HG03097 (cell line): ENCODE measurements around the gene CDK5RAP2.
"Not testable (repeated sequence)": the region's sequence is repeated elsewhere in the genome, so short reads cannot be mapped to it uniquely, and the experiment has no call there.

Source experiments
- ATAC-seq: cut with Tn5 transposase; IDR thresholded peaks from one replicate; pipeline ENCODE4 v1.9.1; 2021; ENCODE audit not compliant: unreplicated experiment, low FRiP score

Gene CDK5RAP2

DNA sequence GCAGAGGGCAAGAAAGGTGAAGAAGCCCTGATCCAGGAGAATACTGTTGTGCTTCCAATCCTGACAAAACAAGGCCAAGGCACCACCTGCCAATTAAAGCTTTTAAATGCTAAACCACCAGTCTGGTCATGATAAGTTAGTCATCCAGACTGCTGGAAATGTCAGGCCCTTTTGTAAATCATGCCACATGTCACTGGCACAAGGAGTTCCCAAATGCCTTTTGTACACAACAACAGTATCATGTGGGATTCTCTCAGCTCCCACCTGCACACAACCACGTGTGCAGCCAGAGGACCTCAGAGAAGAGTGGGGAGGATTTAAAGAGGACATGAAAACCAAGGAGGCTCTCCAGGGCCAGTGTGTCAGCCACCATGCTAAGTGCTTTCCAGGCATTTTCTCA, 99.3 kb downstream of the CDK5RAP2 start:
- no peak for ATAC-seq

DNA sequence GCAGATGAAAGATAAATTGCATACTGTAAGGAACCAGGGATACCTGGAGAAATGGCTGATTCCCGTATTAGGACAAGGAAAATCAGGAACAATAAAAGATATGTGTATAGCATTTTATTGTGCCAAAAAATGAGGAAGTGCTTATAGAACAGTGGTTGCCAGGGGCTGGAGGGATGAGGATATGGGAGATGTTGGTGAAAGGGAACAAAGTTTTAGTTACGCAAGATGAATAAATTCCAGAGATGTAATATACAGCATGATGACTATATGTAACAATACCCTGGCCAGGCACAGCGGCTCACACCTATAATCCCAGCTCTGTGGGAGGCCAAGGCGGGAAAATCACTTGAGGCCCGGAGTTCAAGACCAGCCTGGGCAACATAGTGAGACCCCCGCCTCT, 101.8 kb downstream of the CDK5RAP2 start:
- no peak for ATAC-seq

DNA sequence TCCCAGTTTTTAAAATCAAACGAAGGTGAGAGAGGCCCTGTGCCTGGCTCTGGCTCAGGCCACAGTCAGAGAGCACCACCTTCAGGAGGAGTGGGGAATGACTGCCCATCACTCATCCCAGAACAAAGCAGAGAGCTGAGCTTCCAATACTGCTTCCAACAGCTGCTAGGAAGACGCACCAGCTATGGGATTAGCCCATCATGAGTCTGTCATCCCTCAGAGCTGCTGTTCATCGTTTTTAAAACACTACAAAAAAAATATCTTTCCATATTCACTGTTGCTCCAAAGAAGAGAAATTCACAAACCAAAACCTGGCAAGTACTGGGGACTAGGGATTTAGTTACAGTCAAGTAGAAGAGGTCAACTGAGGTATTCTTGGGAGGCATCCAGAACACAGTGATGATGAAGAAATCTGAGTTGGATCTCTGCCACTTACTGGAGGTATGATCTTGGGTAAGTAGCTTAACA, 102.4 kb downstream of the CDK5RAP2 start:
- ATAC-seq: no peak

DNA sequence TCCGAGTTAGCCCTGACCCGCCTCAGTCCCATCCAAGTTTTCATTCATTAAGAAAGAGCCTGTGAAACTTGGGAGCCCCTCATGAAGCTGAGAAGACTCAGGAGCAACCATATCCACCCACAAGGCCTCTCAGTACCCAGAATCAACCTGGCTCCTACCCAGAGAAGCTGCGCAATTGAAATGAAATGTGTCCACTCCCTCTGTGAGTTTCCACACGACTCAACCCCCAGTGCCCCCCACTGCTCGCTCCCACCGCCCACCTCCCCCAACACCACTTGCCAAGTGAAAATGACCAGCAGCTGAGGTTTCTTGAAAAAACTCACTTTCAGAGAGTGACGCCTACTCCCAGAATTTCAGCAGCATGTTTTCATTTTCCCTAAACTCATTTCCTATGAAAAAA, 104.6 kb downstream of the CDK5RAP2 start:
- ATAC-seq: no peak

DNA sequence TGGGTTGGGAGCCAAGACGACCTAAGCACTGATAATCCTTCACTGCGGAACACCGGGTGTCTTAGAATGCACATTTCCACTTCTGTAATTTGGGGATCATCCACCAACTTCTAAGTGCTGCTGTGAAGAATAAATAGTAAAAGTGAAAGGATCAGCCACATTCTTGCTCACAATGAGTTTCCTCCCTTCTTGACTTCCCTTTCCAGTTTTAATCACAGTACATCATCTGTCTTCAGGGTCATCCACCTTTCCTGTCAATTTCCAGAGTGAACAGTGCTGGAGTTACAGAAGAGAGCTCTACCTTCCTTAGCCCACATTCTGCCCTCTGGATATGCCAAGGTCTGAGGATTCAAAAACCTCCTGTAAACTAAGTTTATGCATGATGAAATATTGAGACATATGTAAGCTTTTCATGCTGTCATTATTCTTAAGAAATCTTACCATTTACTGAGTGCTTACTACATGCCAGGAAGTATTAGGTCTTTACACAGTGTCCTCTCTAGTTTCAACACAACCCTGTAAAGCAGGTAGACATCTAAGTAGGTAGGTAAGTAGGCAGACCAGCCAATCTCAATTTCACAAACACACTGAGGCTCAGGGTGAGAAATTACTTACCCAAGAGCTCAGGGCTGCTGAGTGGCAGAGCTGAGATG, 105.2 kb downstream of the CDK5RAP2 start:
- no peak for ATAC-seq

DNA sequence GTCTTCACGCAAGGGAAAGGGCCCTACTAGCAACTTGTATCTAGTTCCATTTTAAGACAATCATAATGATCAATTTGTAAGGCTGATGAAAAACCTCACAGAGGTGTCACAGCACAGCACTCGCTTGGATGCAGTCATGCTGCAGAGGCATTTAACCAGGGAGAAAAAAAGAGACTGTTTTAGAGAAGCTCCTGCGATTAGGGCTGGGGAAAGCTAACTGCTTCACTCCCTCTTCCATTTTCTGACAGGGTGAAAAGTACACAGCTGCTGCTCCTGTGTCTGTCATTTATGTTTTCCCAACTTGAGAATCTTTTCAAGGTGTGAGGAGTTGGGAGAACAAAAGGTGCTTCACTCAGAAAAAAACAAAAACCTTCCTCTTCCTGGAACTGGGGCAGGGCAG, 106.4 kb downstream of the CDK5RAP2 start:
- ATAC-seq: no peak

DNA sequence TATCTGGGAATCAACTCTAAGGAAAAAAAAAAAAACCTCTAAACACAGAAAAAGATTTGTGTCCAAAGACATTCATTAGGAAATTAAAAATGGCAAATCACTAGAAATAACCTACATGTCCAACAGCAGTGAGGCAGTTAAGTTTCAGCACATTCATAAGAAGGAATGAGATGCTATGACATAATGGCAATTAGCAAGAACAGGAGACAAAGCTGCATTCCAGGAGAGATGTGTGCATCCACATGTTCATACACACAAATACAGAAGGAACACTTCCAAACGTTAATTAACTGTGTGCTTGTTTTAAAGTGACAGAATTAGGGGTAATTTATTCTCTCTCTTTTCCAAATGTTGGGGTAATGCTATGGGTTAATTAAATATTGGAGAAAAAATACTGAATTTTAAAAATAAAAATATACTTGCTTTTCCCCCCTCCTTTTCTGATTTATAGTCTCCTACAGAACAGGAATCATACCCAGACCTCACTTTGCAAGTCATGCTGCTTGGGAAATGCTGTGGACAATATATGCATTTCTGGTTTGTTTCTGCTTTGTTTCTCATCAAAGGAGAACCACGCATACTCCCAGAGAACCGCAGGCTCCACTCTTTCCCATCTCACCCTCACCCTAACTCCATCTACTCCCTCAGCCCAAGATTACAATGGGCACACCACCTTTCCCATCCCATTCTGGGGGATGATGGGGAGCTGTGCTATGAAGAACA, 114.1 kb downstream of the CDK5RAP2 start:
- no peak for ATAC-seq

DNA sequence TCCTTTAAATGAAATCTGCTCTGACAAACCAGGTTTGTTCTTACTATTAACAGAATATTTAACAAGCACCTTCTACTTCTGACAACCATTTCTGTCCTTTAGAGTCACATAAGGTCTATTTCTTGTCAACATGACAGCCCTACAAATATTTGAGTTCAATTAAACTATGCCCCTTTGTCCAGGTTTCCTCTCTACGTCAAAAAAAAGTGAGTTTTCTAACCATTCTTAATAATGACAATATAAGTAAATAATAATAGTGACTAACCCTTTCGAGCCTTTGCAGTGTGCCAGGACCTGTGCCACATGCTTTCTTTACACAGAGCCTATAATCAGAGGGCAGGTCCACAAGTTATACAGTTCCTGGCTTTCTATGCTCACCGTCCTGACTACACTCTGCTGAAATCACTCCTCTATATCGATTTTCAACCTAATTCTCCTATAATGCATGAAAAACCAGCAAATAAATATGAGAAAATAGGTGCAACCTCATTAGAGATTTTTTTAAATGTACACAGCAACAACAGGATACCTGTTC, 115.0 kb downstream of the CDK5RAP2 start:
- no peak for ATAC-seq

DNA sequence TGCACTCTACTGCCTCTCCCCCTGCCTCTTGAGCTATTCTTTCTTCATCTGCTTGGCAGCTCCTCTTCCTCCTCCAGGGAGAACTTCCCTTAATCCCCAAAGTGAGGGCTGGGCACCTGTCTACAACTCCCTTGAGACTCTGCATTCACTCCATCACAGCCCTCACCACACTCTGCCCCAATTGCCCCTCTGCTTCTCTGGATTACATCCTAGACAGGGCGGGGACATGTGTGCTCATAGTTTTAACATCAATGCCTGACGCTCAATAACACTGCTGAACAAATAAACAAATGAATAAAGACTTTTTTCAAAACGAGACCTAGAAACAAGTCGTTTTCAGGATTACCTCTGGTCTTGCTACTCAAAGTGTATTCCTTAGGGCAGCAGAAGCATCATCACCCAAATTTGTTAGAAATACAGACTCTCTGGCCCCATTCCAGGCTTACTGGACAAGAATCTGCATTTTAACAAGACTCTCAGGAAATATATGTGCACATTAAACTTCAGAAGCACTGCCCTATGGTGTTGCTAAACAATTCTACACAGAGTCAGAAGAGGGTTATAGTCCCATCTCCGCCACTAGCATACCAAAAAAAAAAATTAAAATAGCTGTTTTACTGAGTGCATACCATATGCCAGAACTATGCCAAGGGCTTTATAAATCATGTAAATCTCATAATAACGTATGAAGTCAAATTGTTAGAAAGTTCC, 115.6 kb downstream of the CDK5RAP2 start:
- ATAC-seq: no peak

DNA sequence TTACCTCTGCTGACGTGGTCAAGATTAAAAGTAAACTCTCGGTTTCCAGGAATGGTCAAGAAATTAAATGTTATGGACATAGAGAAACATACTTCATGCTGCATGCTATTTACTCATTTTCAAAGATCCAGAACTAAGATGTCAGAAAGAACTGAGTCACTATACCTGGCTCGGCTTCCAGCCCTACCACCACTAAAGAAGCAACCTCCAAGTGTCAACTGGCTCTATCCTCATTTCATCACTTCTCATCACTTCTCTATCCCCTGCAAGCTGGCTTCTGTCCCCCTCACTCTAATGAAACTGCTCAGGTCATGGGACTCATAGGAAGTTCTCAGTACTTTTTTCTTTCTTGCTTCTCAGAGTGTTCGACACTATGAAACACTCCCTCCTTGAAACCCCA, 116.2 kb downstream of the CDK5RAP2 start:
- ATAC-seq: no peak

DNA sequence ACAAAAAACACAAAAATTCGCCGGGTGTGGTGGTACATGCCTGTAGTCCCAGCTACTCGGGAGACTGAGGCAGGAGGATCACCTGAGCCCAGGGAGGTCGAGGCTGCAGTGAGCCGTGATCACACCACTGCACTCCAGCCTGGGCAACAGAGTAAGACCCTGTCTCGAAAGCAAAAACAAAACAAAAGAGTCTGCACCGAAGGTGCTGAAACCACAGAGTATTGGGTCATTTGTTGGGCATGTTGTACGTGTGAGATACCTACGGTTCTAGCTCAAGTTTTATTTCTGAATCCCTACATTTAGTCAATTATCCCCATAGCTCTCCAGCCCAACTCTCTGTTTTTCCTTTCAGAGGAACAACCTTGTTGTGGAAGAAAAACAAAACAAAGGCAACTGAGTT, 118.3 kb downstream of the CDK5RAP2 start:
- ATAC-seq: not testable (repeated sequence)

DNA sequence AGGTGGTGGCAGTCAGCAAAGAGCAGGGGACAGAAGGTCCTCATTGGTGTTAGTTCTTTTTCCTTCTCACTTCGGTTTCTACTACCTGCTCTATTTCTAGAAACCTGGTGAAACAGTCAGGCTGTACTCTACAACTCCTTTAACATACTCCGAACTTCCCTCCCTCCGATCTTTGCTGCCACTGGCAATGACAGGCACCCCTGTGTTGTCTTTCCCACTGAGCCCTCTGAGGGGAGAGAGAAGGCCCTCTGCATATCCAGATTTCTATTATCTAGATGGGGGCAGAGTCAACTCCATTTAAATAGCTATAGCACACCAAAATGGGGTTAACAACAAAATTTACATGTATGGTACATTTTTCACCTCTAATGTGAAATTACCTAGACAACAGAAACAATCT, 123.7 kb downstream of the CDK5RAP2 start:
- ATAC-seq: no peak

DNA sequence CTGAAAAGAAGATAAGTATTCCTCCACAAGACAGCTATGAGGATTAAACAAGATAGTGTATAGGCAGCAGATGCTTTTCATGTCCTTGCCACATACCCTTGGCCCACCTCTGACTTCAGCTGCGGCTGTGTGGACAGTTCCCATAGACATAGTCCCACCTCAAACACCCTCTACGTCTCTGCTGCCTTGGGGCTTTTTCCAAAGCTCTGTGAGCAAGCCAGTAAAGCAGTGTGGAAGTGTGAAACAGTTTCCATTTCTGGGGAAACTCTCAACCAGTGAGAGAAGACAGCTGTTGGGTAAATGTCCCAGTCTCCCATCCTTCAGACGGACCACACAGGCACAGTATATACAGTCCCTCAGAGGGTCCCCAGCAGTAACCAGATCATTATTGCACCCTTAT, 125.5 kb downstream of the CDK5RAP2 start:
- ATAC-seq: no peak

DNA sequence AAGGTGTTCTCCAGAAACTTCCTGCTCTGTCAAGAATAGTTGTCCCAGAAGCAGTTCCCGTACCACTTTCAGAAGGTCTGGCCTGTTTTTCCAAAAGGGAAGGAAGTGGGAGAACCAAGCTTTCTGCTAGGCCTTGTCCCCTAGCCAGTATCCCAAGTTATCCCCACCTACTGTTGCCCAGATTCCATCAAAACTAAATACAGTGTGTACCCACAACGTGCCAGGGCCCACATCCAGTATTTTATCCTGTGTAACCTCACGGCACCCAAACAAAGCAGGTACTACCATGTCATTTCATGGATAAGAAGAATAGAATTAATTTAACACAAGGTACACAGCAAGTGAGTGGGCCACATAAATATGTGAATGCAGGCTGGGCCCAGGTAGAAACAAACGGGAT, 126.2 kb downstream of the CDK5RAP2 start:
- no peak for ATAC-seq

DNA sequence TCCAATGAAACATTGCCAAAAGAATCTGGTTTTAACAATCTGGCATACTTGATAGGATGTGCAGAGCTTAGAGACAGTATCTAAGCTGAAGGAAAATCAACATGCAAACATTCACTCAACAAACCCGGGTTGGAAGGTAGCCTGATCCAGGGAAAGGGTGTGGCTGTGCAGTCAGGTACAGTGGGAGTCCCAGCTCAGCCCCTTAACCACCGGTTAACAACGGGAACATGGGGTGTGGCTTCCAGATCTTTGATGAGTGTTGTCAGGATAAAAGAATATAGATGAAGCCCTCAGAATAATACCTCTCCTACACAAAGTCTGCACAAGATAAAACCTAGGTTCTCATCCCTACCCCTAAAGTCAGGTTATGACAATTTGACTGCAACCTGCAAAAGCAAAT, 127.3 kb downstream of the CDK5RAP2 start:
- ATAC-seq: no peak

DNA sequence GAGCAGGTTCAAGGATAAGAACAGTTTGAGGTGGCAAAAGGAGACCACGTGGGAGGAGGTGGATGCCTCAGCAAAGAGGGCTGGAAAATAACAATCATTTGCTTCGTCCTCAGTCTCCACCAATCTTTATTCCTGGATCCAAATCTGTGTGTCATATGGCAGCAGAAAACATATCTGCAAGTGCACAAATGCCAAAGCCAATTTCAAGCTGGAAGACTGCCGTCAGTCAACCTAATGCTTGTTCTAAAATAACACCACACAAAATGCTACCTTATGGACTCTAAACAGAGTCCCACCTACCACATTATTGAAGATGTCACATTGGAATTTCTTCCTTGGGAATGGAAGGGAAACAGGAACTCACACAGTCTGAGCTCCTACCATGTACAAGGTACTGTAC, 129.1 kb downstream of the CDK5RAP2 start:
- ATAC-seq: no peak

DNA sequence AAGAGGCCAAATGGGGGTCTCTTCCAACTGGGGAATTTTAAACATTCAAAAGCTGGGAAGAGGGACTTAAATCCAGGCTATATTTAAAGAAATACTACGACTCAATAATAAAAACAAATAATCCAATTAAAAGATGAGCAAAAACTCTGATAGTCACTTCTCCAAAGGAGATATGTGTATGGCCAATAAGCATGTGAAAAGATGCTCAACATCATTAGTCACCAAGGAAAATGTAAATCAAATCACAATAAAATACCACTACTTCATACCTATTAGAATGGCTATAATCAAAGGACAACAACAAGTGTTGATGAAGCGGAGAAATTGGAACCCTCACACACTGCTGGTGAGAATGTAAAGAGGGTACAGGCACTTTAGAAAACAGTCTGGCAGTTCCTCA, 130.4 kb downstream of the CDK5RAP2 start:
- ATAC-seq: no peak

DNA sequence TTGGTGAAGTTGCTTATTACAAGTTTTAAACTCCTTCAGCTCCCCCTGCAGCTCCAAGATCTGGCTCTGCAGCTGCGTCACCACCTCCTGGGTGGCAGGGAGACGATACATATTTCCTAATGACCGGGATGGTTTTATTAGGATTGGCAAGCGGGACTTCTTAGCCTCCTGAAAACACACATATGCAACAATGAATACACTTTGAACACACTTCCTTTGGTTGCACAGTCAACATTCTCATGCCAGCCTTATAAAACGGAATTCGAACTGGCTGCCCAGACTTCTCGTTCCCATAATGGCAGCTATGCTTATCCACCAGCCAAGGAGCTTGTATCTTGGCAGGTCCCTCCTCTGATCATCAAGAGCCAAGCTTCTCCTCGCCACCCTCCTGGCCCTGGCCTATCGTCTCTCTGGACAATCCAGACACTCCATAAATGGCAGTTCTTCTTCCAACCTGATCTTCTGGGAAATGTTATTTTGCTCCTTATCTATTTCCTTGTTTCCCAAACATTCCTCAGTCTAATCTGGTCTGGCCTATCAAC, 131.9 kb downstream of the CDK5RAP2 start:
- ATAC-seq: no peak

DNA sequence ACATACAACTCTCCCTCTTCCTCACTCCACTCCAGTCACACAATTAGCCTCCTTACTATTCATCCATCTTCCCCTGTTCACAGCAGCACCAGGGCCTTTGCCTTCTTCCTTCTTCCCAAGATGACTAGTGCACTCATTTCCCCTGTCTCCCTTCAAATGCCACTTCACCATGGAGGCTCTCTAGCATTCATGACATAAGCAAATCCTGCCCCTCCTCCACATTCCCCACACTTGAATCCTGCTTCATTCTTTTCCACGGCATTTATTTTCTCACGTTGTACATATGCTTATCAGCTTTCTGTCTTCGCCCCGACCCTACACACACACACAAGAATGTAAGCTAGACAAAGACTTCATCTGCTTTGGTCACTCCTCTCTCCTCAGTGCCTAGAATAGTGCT, 133.3 kb downstream of the CDK5RAP2 start:
- no peak for ATAC-seq

DNA sequence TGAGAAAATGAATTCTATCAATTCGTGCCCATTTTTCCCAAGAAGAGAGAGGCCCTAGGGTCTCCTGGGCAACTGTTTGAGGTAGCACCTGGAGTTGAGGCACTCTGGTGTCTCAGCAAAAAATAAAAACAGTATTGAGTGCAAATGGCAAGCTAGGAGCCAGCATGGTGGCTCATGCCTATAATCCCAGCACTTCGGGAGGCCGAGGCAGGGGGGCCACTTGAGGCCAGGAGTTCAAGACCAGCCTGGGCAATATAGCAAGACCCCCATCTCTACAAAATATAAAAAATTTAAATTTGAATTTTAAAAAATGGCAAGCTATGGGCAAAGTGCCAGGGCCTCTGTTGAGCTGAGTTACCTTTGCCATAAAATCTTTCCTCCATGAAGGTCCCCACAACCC, 136.0 kb downstream of the CDK5RAP2 start:
- no peak for ATAC-seq

DNA sequence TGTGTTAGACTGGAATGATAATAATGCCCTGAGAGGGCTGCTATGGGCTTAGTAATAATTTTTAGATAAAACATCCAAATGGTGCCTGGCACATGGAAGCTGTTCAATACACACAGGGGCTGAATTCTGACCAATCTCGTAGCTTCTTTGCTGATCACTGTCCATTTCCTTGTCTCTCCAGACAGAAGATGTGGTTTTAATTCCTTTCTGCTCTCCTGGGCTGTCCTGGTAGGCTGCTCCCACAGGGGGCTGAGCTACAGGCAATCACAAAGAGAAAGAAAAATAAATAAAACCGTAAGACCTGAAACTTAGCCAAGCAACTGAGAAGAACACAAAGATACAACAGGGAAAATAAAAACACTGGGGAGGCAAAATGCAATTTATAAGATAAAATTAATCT, 136.5 kb downstream of the CDK5RAP2 start:
- ATAC-seq: no peak
